Upper lobe of left lung (tissue), 6 donors: ENCODE results near the gene CEP85L. TPM values are rescaled to one million over a fixed set of nuclear protein-coding genes. Genes with fewer than 3 reads are reported as not detected.

Source experiments
- ATAC-seq, 2 donors: fragments of 200-7000 bp; cut with Tn5 transposase; one replicate each; pipeline ENCODE4 v1.9.1; 2022; ENCODE audit warnings: mild to moderate bottlenecking in 2 of 2, moderate library complexity in 2 of 2; ENCODE audit not compliant: low FRiP score in 2 of 2
- DNase-seq, 2 donors: peaks; one replicate each; pipeline ENCODE4 v3.0.0-alpha.2; 2019 to 2020
- H3K27ac ChIP-seq, 4 donors: fragments of 200-600 bp; sonication (generic); one replicate each; pipeline ENCODE4 v1.5.1; 2016 to 2019
- H3K27me3 ChIP-seq, 4 donors: fragments of 200-600 bp; sonication (generic); one replicate each; pipeline ENCODE4 v1.5.1; 2017 to 2019
- H3K36me3 ChIP-seq, 4 donors: fragments of 200-600 bp; sonication (generic); one replicate each; pipeline ENCODE4 v1.5.1; 2016 to 2019
- H3K4me1 ChIP-seq, 4 donors: fragments of 200-600 bp; sonication (generic); one replicate each; pipeline ENCODE4 v1.5.1; 2018 to 2019
- H3K4me3 ChIP-seq, 4 donors: fragments of 200-600 bp; sonication (generic); one replicate each; pipeline ENCODE4 v1.5.1; 2017 to 2019; ENCODE audit warnings: mild to moderate bottlenecking in 2 of 4, moderate library complexity in 1 of 4
- H3K9me3 ChIP-seq, 4 donors: fragments of 200-600 bp; sonication (generic); one replicate each; pipeline ENCODE4 v1.5.1; 2018 to 2019
- CTCF ChIP-seq, 6 experiments: fragments of 450-650 bp in 4 of 6; fragments of 200-600 bp in 2 of 6; sonication (generic) in 2 of 6; IDR thresholded peaks; one replicate each; pipeline ENCODE4 v1.5.1; 2016 to 2019; ENCODE audit warnings: antibody characterized with exemption in 6 of 6
- EP300 ChIP-seq, 4 donors: sonication (generic); formaldehyde crosslinking; IDR thresholded peaks; one replicate each; pipeline ENCODE4 v1.5.1; 2017; ENCODE audit warnings: antibody characterized with exemption in 4 of 4, control low read depth in 2 of 4
- POLR2A ChIP-seq, 4 donors: fragments of 450-650 bp; IDR thresholded peaks; one replicate each; pipeline ENCODE4 v1.5.1; 2016 to 2017; ENCODE audit warnings: antibody characterized with exemption in 4 of 4, mild to moderate bottlenecking in 2 of 4
- POLR2AphosphoS5 ChIP-seq, 2 donors: sonication (generic); formaldehyde crosslinking; IDR thresholded peaks; one replicate each; pipeline ENCODE4 v1.5.1; 2017; ENCODE audit warnings: antibody characterized with exemption in 2 of 2
- WGBS, 2 donors: methylation state at CpG; one replicate each; pipeline ENCODE4 v1.1.5; 2017 to 2018; 5-methylcytosine and 5-hydroxymethylcytosine counted together
- total RNA-seq, 6 donors: library from RNA; depleted of rRNA in 4 of 6; stranded (reverse); fragments of >200 nt in 4 of 6; gene quantifications; one replicate each; pipeline versions ENCODE4 v1.1.0 to v1.2.1, GENCODE V29; 2016 to 2021
- donor health status: DM: no; HTN: no; CAD: no; lungs with moderate emphysema.
- donor health status: DM: no; HTN: yes; CAD: no; lungs with severe emphysema.

Gene CEP85L
- total RNA-seq, 6 donors from 2014 or later = 7.5 to 22.0 (median 13.0) TPM

- WGBS, 2 donors = 50 to 84% methylated on average over 1 of the region's 1 CpG
- H3K4me3 ChIP-seq = no peak overlapping the region
- H3K4me1 ChIP-seq = no peaks in the 10 kb centered on the region
- no peaks in the 10 kb centered on the region for H3K36me3 ChIP-seq
- no peaks in the 10 kb centered on the region for H3K9me3 ChIP-seq
- no peak for ATAC-seq
- DNase-seq = no peak
- H3K27ac ChIP-seq = no peak overlapping the region
- TF ChIP-seq CTCF (IDR thresholded peaks at IDR 0.05) (no peak), POLR2A (IDR thresholded peaks at IDR 0.05) (no peak), EP300 (IDR thresholded peaks at IDR 0.05) (no peak), POLR2AphosphoS5 (IDR thresholded peaks at IDR 0.05) (no peak)
- no peaks in the 10 kb centered on the region for H3K27me3 ChIP-seq
Observed at GRCh38 chr6:118693562-118693961, 42.2 kb upstream of the CEP85L start.

- no peak for TF ChIP-seq EP300 (IDR thresholded peaks at IDR 0.05)
- no peak for TF ChIP-seq CTCF (IDR thresholded peaks at IDR 0.05)
- no peak for TF ChIP-seq POLR2AphosphoS5 (IDR thresholded peaks at IDR 0.05)
- no peak for TF ChIP-seq POLR2A (IDR thresholded peaks at IDR 0.05)
- Histone ChIP-seq H3K27ac (no peak overlapping the region), H3K4me3 (no peak overlapping the region), H3K4me1 (peaks cover 0 to 8% (median 2%) of the 10 kb centered on the region in 4 donors), H3K9me3 (no peaks in the 10 kb centered on the region), H3K36me3 (no peaks in the 10 kb centered on the region), H3K27me3 (no peaks in the 10 kb centered on the region)
- WGBS, 2 donors = 81 to 90% methylated on average over 7 of the region's 7 CpGs
- ATAC-seq (no peak), DNase-seq (no peak)
Observed at GRCh38 chr6:118685823-118686449, 34.5 kb upstream of the CEP85L start.

GRCh38 chr6:118683881-118684872, 32.8 kb upstream of the CEP85L start:
- TF ChIP-seq POLR2AphosphoS5 (IDR thresholded peaks at IDR 0.05) (no peak), CTCF (IDR thresholded peaks at IDR 0.05) (no peak), POLR2A (IDR thresholded peaks at IDR 0.05) (no peak), EP300 (IDR thresholded peaks at IDR 0.05) (no peak)
- DNase-seq (no peak), ATAC-seq (no peak)
- Histone ChIP-seq H3K27ac (no peak overlapping the region), H3K27me3 (no peaks in the 10 kb centered on the region), H3K9me3 (no peaks in the 10 kb centered on the region), H3K4me3 (no peak overlapping the region), H3K36me3 (no peaks in the 10 kb centered on the region), H3K4me1 (peaks cover 0 to 14% (median 2%) of the 10 kb centered on the region in 4 donors)
- WGBS, 2 donors = 70 to 72% methylated on average over 9 of the region's 9 CpGs

GRCh38 chr6:118680452-118681095, 29.2 kb upstream of the CEP85L start:
- Histone ChIP-seq H3K4me3 (no peak overlapping the region), H3K4me1 (peaks cover 0 to 14% (median 2%) of the 10 kb centered on the region in 4 donors), H3K27me3 (no peaks in the 10 kb centered on the region), H3K27ac (peak overlapping the region in 1 of 4 donors; percentile 4), H3K36me3 (no peaks in the 10 kb centered on the region), H3K9me3 (no peaks in the 10 kb centered on the region)
- WGBS, 2 donors = 82 to 85% methylated on average over 9 of the region's 9 CpGs
- DNase-seq (no peak), ATAC-seq (no peak)
- TF ChIP-seq POLR2A (IDR thresholded peaks at IDR 0.05) = no peak
- TF ChIP-seq EP300 (IDR thresholded peaks at IDR 0.05) = no peak
